SK-N-SH treated with all-trans-retinoic acid at 6 μM for 48 hours (cell line): ENCODE results near the gene PNPLA7.

Source experiments
- ATAC-seq: fragments of 200-7000 bp; cut with Tn5 transposase; 3 replicates; pipeline ENCODE4 v1.9.1; 2020; ENCODE audit warnings: mild to moderate bottlenecking, moderate library complexity
- ESRRG ChIP-seq: fragments of 250-450 bp; sonication (Bioruptor Pico); IDR thresholded peaks from 2 replicates; pipeline ENCODE4 v1.6.1; 2021; ENCODE audit warnings: mild to moderate bottlenecking
- GLIS3 ChIP-seq: fragments of 250-450 bp; sonication (Bioruptor Pico); IDR thresholded peaks from 2 replicates; pipeline ENCODE4 v1.5.0; 2020; ENCODE audit warnings: mild to moderate bottlenecking, moderate library complexity
- ISL1 ChIP-seq: fragments of 250-450 bp; sonication (Bioruptor Pico); IDR thresholded peaks from 2 replicates; pipeline ENCODE4 v2.1.2; 2022; ENCODE audit warnings: mild to moderate bottlenecking, moderate library complexity
- OSR1 ChIP-seq: fragments of 250-450 bp; sonication (Bioruptor Pico); IDR thresholded peaks from 2 replicates; pipeline ENCODE4 v1.8.0; 2022; ENCODE audit warnings: moderate library complexity, mild to moderate bottlenecking, inconsistent platforms
- PATZ1 ChIP-seq: fragments of 250-450 bp; sonication (Bioruptor Pico); IDR thresholded peaks from 2 replicates; pipeline ENCODE4 v1.8.0; 2020; ENCODE audit warnings: mild to moderate bottlenecking, moderate library complexity, borderline replicate concordance
- PPARA ChIP-seq: fragments of 250-450 bp; sonication (Bioruptor Pico); IDR thresholded peaks from 2 replicates; pipeline ENCODE4 v1.5.0; 2020; ENCODE audit warnings: mild to moderate bottlenecking, borderline replicate concordance
- RARB ChIP-seq: fragments of 250-450 bp; sonication (Bioruptor Pico); IDR thresholded peaks from 2 replicates; pipeline ENCODE4 v1.8.0; 2021; ENCODE audit warnings: mild to moderate bottlenecking, moderate library complexity
- SNAI2 ChIP-seq: fragments of 250-450 bp; sonication (Bioruptor Pico); IDR thresholded peaks from 2 replicates; pipeline ENCODE4 v1.5.0; 2020; ENCODE audit warnings: mild to moderate bottlenecking, moderate library complexity
- TCF4 ChIP-seq: fragments of 250-450 bp; sonication (Bioruptor Pico); IDR thresholded peaks from 2 replicates; pipeline ENCODE4 v1.8.0; 2021; ENCODE audit warnings: mild to moderate bottlenecking, moderate library complexity, borderline replicate concordance
- TSHZ2 ChIP-seq: fragments of 250-450 bp; sonication (Bioruptor Pico); IDR thresholded peaks from 2 replicates; pipeline ENCODE4 v1.5.0; 2020; ENCODE audit warnings: mild to moderate bottlenecking, moderate library complexity
- ZFP3 ChIP-seq: fragments of 250-450 bp; sonication (Bioruptor Pico); IDR thresholded peaks from 2 replicates; pipeline ENCODE4 v1.5.0; 2020; ENCODE audit warnings: mild to moderate bottlenecking, moderate library complexity
- ZFP30 ChIP-seq: fragments of 450-650 bp; formaldehyde crosslinking; IDR thresholded peaks from 2 replicates; pipeline ENCODE4 v1.5.0; 2022; ENCODE audit warnings: mild to moderate bottlenecking, moderate library complexity
- ZNF565 ChIP-seq: fragments of 450-650 bp; formaldehyde crosslinking; conservative IDR thresholded peaks from 2 replicates; pipeline ENCODE4 v1.5.0; 2020; ENCODE audit warnings: low read depth, mild to moderate bottlenecking, moderate library complexity
- ZNF70 ChIP-seq: fragments of 450-650 bp; formaldehyde crosslinking; IDR thresholded peaks from 2 replicates; pipeline ENCODE4 v1.5.0; 2020; ENCODE audit warnings: mild to moderate bottlenecking, moderate library complexity
- ZNF8 ChIP-seq: fragments of 450-650 bp; formaldehyde crosslinking; IDR thresholded peaks from 2 replicates; pipeline ENCODE4 v1.5.0; 2020; ENCODE audit warnings: mild to moderate bottlenecking, moderate library complexity
- TF ChIP-seq, protein P1 (sequence below): fragments of 250-450 bp; sonication (Bioruptor Pico); IDR thresholded peaks from 2 replicates; pipeline ENCODE4 v1.5.1; 2021; ENCODE audit warnings: mild to moderate bottlenecking, moderate library complexity
- TF ChIP-seq, protein P2 (sequence below): fragments of 250-450 bp; sonication (Bioruptor Pico); IDR thresholded peaks from 2 replicates; pipeline ENCODE4 v1.8.0; 2021; ENCODE audit warnings: low read depth, mild to moderate bottlenecking, moderate library complexity, borderline replicate concordance
- TF ChIP-seq, protein P3 (sequence below): fragments of 250-450 bp; sonication (Bioruptor Pico); IDR thresholded peaks from 2 replicates; pipeline ENCODE4 v1.5.1; 2020; ENCODE audit warnings: low read depth, mild to moderate bottlenecking, moderate library complexity

The PNPLA7 gene

DNA sequence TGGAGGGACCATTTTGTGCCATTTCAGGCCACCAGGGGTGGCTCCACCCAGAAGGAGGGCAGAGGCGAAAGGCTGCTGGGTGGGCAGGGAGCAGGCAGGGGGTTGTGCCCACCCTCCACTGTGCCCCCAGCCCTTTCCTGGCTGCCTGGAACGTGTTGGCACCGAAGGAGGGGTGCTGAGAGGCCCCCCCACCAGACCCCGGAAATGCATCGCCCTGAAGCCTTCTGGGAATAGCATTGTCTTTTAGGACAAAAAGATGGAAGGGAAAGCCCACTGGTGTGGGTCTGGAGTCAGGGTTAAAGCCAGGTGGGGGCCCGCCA, 121.9 kb downstream of the PNPLA7 start (continued):
- TF ChIP-seq, protein P1, sequence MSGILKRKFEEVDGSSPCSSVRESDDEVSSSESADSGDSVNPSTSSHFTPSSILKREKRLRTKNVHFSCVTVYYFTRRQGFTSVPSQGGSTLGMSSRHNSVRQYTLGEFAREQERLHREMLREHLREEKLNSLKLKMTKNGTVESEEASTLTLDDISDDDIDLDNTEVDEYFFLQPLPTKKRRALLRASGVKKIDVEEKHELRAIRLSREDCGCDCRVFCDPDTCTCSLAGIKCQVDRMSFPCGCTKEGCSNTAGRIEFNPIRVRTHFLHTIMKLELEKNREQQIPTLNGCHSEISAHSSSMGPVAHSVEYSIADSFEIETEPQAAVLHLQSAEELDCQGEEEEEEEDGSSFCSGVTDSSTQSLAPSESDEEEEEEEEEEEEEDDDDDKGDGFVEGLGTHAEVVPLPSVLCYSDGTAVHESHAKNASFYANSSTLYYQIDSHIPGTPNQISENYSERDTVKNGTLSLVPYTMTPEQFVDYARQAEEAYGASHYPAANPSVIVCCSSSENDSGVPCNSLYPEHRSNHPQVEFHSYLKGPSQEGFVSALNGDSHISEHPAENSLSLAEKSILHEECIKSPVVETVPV (CRISPR knock-in tag) = no peak
- TF ChIP-seq ZFP3 (CRISPR knock-in tag) = no peak
- TF ChIP-seq, all 23 proteins: peak for 0

- TF ChIP-seq PPARA (no peak), TSHZ2 (CRISPR knock-in tag) (no peak), ISL1 (no peak), SNAI2 (no peak), ZFP3 (CRISPR knock-in tag) (no peak), PATZ1 (CRISPR knock-in tag) (no peak), ZNF8 (CRISPR knock-in tag) (no peak), ZFP30 (CRISPR knock-in tag) (no peak), ESRRG (CRISPR knock-in tag) (no peak), ZNF565 (no peak)
- TF ChIP-seq, protein P2, sequence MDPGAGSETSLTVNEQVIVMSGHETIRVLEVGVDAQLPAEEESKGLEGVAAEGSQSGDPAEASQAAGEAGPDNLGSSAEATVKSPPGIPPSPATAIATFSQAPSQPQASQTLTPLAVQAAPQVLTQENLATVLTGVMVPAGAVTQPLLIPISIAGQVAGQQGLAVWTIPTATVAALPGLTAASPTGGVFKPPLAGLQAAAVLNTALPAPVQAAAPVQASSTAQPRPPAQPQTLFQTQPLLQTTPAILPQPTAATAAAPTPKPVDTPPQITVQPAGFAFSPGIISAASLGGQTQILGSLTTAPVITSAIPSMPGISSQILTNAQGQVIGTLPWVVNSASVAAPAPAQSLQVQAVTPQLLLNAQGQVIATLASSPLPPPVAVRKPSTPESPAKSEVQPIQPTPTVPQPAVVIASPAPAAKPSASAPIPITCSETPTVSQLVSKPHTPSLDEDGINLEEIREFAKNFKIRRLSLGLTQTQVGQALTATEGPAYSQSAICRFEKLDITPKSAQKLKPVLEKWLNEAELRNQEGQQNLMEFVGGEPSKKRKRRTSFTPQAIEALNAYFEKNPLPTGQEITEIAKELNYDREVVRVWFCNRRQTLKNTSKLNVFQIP (CRISPR knock-in tag) = no peak
- TF ChIP-seq, protein P3, sequence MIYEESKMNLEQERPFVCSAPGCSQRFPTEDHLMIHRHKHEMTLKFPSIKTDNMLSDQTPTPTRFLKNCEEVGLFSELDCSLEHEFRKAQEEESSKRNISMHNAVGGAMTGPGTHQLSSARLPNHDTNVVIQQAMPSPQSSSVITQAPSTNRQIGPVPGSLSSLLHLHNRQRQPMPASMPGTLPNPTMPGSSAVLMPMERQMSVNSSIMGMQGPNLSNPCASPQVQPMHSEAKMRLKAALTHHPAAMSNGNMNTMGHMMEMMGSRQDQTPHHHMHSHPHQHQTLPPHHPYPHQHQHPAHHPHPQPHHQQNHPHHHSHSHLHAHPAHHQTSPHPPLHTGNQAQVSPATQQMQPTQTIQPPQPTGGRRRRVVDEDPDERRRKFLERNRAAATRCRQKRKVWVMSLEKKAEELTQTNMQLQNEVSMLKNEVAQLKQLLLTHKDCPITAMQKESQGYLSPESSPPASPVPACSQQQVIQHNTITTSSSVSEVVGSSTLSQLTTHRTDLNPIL (CRISPR knock-in tag) = no peak
- no peak for ATAC-seq
These were observed 122.5 kb downstream of the PNPLA7 start for GRCh38 chr9:137427454-137428310.

DNA sequence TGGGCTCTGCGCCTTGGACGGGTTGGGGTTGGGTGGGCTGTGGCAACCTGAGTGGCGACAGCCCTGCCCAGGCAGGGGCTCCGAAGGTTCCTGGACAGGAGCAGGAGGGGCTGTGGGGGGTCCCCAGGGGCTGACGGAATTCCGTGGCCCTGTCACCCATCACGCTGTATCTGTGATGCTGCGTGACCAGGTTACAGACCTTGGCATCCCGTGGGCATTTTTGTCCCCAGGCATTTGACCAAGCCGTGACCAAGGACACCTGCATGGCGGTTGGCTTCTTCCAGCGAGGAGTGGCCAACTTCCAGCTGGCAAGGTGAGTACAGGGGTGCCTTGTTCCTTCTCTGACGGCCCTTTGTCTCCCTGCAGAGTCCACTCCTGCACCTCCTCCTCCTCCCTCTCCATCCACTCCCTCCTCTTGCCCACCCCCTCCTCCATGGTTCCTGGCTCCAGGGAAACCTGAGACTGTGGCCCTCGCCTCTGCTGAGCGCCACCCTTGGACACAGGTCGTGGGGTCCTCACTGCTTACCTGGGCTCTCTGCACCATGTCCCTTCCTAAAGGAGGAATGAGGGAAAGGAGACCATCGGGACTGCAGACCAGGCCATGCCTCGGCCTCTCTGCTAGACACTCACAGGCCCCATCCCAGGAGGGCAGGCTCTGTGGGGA, 124.1 kb downstream of the PNPLA7 start:
- TF ChIP-seq ZNF70 (CRISPR knock-in tag) = no peak
- TF ChIP-seq RARB (CRISPR knock-in tag) = no peak
- TF ChIP-seq, protein P3 (CRISPR knock-in tag) = no peak
- no peak for TF ChIP-seq TCF4 (CRISPR knock-in tag)
- no peak for TF ChIP-seq ZFP30 (CRISPR knock-in tag)
- TF ChIP-seq PPARA = no peak
- no peak for TF ChIP-seq GLIS3 (CRISPR knock-in tag)
- no peak for TF ChIP-seq TSHZ2 (CRISPR knock-in tag)
- TF ChIP-seq OSR1 (CRISPR knock-in tag) = no peak
- TF ChIP-seq ZNF8 (CRISPR knock-in tag) = no peak
- no peak for ATAC-seq
